CD14-positive monocyte (primary cell): ENCODE results near the gene C20orf173. TPM values are rescaled to one million over a fixed set of nuclear protein-coding genes. Genes with fewer than 3 reads are reported as not detected.

Experiments used
- DNase-seq, 3 donors: peaks; one replicate each; pipeline ENCODE4 v3.0.0-alpha.2; 2011 to 2022
- H2AFZ ChIP-seq: 2 replicates; pipeline ENCODE4 v1.6.0; 2012; ENCODE audit warnings: mild to moderate bottlenecking, low read depth, low read length, inconsistent platforms; ENCODE audit not compliant: insufficient read depth, poor library complexity, severe bottlenecking
- H3K27ac ChIP-seq, 2 donors: 1 replicate in 1 of 2; 2 replicates in 1 of 2; pipeline ENCODE4 v1.5.1; 2012 to 2013; ENCODE audit warnings: low read length in 2 of 2, control low read depth in 1 of 2, inconsistent platforms in 1 of 2, low read depth in 1 of 2, mild to moderate bottlenecking in 1 of 2
- H3K27me3 ChIP-seq, 2 donors: one replicate each; pipeline versions ENCODE4 v1.6.0 to v1.6.1; 2011 to 2013; ENCODE audit warnings: low read length in 2 of 2; ENCODE audit not compliant: control insufficient read depth in 2 of 2, insufficient read depth in 2 of 2
- H3K36me3 ChIP-seq, 2 donors: replicated peaks in 1 of 2; 1 replicate in 1 of 2; 2 replicates in 1 of 2; pipeline versions ENCODE4 v1.5.1 to v1.6.1; 2012 to 2013; ENCODE audit warnings: low read length in 2 of 2, control low read depth in 1 of 2, inconsistent platforms in 1 of 2, mild to moderate bottlenecking in 1 of 2; ENCODE audit not compliant: insufficient read depth in 2 of 2, control insufficient read depth in 1 of 2
- H3K4me1 ChIP-seq, 2 donors: 1 replicate in 1 of 2; 2 replicates in 1 of 2; pipeline versions ENCODE4 v1.5.1 to v1.6.1; 2012 to 2013; ENCODE audit warnings: low read length in 2 of 2, control low read depth in 1 of 2, inconsistent platforms in 1 of 2, mild to moderate bottlenecking in 1 of 2, moderate library complexity in 1 of 2; ENCODE audit not compliant: insufficient read depth in 2 of 2, control insufficient read depth in 1 of 2
- H3K4me2 ChIP-seq: replicated peaks from 2 replicates; pipeline ENCODE3; 2012; ENCODE audit warnings: low read length, moderate library complexity, mild to moderate bottlenecking; ENCODE audit not compliant: poor library complexity, severe bottlenecking; ENCODE audit errors: extremely low read depth
- H3K4me3 ChIP-seq, 3 experiments: fragments of 200-600 bp in 1 of 3; sonication (generic) in 1 of 3; replicated peaks in 1 of 3; 1 replicate in 2 of 3; 2 replicates in 1 of 3; pipeline ENCODE4 v1.5.1; 2011 to 2013; ENCODE audit warnings: low read length in 3 of 3, mild to moderate bottlenecking in 3 of 3, control low read depth in 2 of 3, low read depth in 2 of 3, inconsistent platforms in 1 of 3, moderate library complexity in 1 of 3
- H3K79me2 ChIP-seq: 2 replicates; pipeline ENCODE4 v1.6.0; 2012; ENCODE audit warnings: mild to moderate bottlenecking, control low read depth, inconsistent platforms, low read length, moderate library complexity; ENCODE audit not compliant: insufficient read depth
- H3K9ac ChIP-seq: 2 replicates; pipeline ENCODE4 v1.6.0; 2017; ENCODE audit warnings: low read length, mild to moderate bottlenecking; ENCODE audit not compliant: insufficient read depth, poor library complexity, severe bottlenecking
- H3K9me3 ChIP-seq, 2 donors: replicated peaks in 1 of 2; 1 replicate in 1 of 2; 2 replicates in 1 of 2; pipeline versions ENCODE4 v1.5.1 to v1.6.1; 2012 to 2013; ENCODE audit warnings: low read length in 2 of 2, control low read depth in 1 of 2; ENCODE audit not compliant: control insufficient read depth in 1 of 2, insufficient read depth in 1 of 2
- H4K20me1 ChIP-seq: 2 replicates; pipeline ENCODE4 v1.6.0; 2012; ENCODE audit warnings: mild to moderate bottlenecking, low read length, control low read depth, moderate library complexity; ENCODE audit not compliant: insufficient read depth
- H3K27ac Mint-ChIP-seq, 7 donors: one replicate each; pipeline ENCODE4 v1.8.0; 2020; ENCODE audit warnings: mild to moderate bottlenecking in 7 of 7, mixed read lengths in 7 of 7, moderate library complexity in 6 of 7, inconsistent platforms in 2 of 7
- H3K27me3 Mint-ChIP-seq, 3 donors: one replicate each; pipeline ENCODE4 v1.8.0; 2021 to 2022; ENCODE audit warnings: low read depth in 3 of 3, mild to moderate bottlenecking in 3 of 3, mixed read lengths in 3 of 3, moderate library complexity in 3 of 3, inconsistent platforms in 1 of 3
- H3K36me3 Mint-ChIP-seq, 2 donors: one replicate each; pipeline ENCODE4 v1.8.0; 2020; ENCODE audit warnings: mixed read lengths in 2 of 2, inconsistent platforms in 1 of 2, mild to moderate bottlenecking in 1 of 2
- H3K4me1 Mint-ChIP-seq: one replicate; pipeline ENCODE4 v1.8.0; 2020; ENCODE audit warnings: mild to moderate bottlenecking, mixed read lengths
- H3K4me3 Mint-ChIP-seq, 2 donors: one replicate each; pipeline ENCODE4 v1.8.0; 2020; ENCODE audit warnings: mild to moderate bottlenecking in 2 of 2, mixed read lengths in 2 of 2, moderate library complexity in 1 of 2
- H3K9me3 Mint-ChIP-seq, 7 donors: one replicate each; pipeline ENCODE4 v1.8.0; 2020 to 2022; ENCODE audit warnings: mixed read lengths in 7 of 7, mild to moderate bottlenecking in 6 of 7, moderate library complexity in 6 of 7, inconsistent platforms in 2 of 7
- CTCF ChIP-seq: fragments of 200-600 bp; IDR thresholded peaks from one replicate; pipeline ENCODE4 v1.8.0; 2022; ENCODE audit warnings: antibody characterized with exemption, mild to moderate bottlenecking
- whole genome bisulfite sequencing: methylation state at CpG from one replicate; pipeline ENCODE4 v1.1.5; 2013; ENCODE audit warnings: missing lambda C conversion rate; ENCODE audit not compliant: insufficient coverage; 5-methylcytosine and 5-hydroxymethylcytosine counted together
- intact Hi-C, 2 donors: fragments of 100-400 bp; cut with micrococcal nuclease; formaldehyde crosslinking; loops; one replicate each; pipeline versions ENCODE4 v1.15.0 to v1.15.1; 2023
- polyA plus RNA-seq, 3 donors: library from polyadenylated mRNA; depleted of rRNA in 1 of 3; unstranded in 2 of 3; stranded (reverse) in 1 of 3; fragments of 300-500 nt in 2 of 3; fragments of >200 nt in 1 of 3; fragmentation: Illumina TruSeq in 2 of 3; gene quantifications; 1 replicate in 2 of 3; 2 replicates in 1 of 3; pipeline ENCODE4 v1.2.3, GENCODE V29; 2012 to 2021

The C20orf173 gene
- polyA plus RNA-seq, 3 donors = not detected

- peaks cover 73 to 97% of the 10 kb centered on the region in 2 donors for H3K36me3 ChIP-seq
- no peaks in the 10 kb centered on the region for H3K27me3 ChIP-seq
- H3K9me3 ChIP-seq = no peaks in the 10 kb centered on the region
- no peak overlapping the region for H3K27ac ChIP-seq
- Mint-ChIP-seq H3K9me3 (no peaks in the 10 kb centered on the region), H3K4me3 (no peak overlapping the region), H3K27ac (no peak overlapping the region), H3K4me1 (no peaks in the 10 kb centered on the region), H3K36me3 (peaks cover 55 to 56% of the 10 kb centered on the region in 2 donors), H3K27me3 (no peaks in the 10 kb centered on the region)
- H2AFZ ChIP-seq = no peak overlapping the region
- no peaks in the 10 kb centered on the region for H3K79me2 ChIP-seq
- no peak for DNase-seq
- H3K4me3 ChIP-seq = no peak overlapping the region
- 100% methylated on average over 1 of the region's 3 CpGs for WGBS
- intact Hi-C loops = no loop called here
- H4K20me1 ChIP-seq = no peaks in the 10 kb centered on the region
- no peak overlapping the region for H3K9ac ChIP-seq
- TF ChIP-seq CTCF = no peak
- no peak overlapping the region for H3K4me2 ChIP-seq
- H3K4me1 ChIP-seq = no peaks in the 10 kb centered on the region
Observed at GRCh38 chr20:35552914-35553313, 23.5 kb upstream of the C20orf173 start.

GRCh38 chr20:35551503-35551902 lies 22.1 kb upstream of the C20orf173 start:
- DNase-seq = no peak
- H3K9ac ChIP-seq = no peak overlapping the region
- no peaks in the 10 kb centered on the region for H4K20me1 ChIP-seq
- no peaks in the 10 kb centered on the region for H3K4me1 ChIP-seq
- H3K4me3 Mint-ChIP-seq = no peak overlapping the region
- no peaks in the 10 kb centered on the region for H3K4me1 Mint-ChIP-seq
- 96% methylated on average over 4 of the region's 4 CpGs for WGBS
- no peak overlapping the region for H3K4me3 ChIP-seq
- no peak overlapping the region for H3K27ac Mint-ChIP-seq
- no peak for TF ChIP-seq CTCF
- peaks cover 50 to 52% of the 10 kb centered on the region in 2 donors for H3K36me3 Mint-ChIP-seq
- H3K79me2 ChIP-seq = no peaks in the 10 kb centered on the region
- no peaks in the 10 kb centered on the region for H3K27me3 ChIP-seq
- no peaks in the 10 kb centered on the region for H3K9me3 ChIP-seq
- no peaks in the 10 kb centered on the region for H3K27me3 Mint-ChIP-seq
- no peak overlapping the region for H2AFZ ChIP-seq
- intact Hi-C loops = no loop called here
- peaks cover 69 to 97% of the 10 kb centered on the region in 2 donors for H3K36me3 ChIP-seq
- H3K4me2 ChIP-seq = no peak overlapping the region
- no peaks in the 10 kb centered on the region for H3K9me3 Mint-ChIP-seq
- no peak overlapping the region for H3K27ac ChIP-seq
